Astrocyte of the spinal cord (primary cell): ENCODE data around the gene NOL12.

ENCODE experiments used
- DNase-seq: peaks from one replicate; pipeline ENCODE4 v3.0.0; 2011; ENCODE audit warnings: low read depth, low spot score
- H3K4me3 ChIP-seq: 2 replicates; pipeline ENCODE4 v1.5.1; 2011; ENCODE audit warnings: low read depth, mild to moderate bottlenecking, low read length, moderate library complexity
- in situ Hi-C: cut with HindIII; loops from 2 replicates; pipeline ENCODE4 v1.10.0; 2017; ENCODE audit warnings: low sequenced_read_pairs
- TF ChIP-seq, protein P1 (sequence below): IDR thresholded peaks from 2 replicates; pipeline ENCODE4 v1.5.1; 2012; ENCODE audit warnings: low read depth, mild to moderate bottlenecking, low read length, inconsistent platforms

The NOL12 gene

GRCh38 chr22:37708580-37709444 is 22.7 kb downstream of the NOL12 start:
- in situ Hi-C loops, result no loop called here
- TF ChIP-seq, protein P1, sequence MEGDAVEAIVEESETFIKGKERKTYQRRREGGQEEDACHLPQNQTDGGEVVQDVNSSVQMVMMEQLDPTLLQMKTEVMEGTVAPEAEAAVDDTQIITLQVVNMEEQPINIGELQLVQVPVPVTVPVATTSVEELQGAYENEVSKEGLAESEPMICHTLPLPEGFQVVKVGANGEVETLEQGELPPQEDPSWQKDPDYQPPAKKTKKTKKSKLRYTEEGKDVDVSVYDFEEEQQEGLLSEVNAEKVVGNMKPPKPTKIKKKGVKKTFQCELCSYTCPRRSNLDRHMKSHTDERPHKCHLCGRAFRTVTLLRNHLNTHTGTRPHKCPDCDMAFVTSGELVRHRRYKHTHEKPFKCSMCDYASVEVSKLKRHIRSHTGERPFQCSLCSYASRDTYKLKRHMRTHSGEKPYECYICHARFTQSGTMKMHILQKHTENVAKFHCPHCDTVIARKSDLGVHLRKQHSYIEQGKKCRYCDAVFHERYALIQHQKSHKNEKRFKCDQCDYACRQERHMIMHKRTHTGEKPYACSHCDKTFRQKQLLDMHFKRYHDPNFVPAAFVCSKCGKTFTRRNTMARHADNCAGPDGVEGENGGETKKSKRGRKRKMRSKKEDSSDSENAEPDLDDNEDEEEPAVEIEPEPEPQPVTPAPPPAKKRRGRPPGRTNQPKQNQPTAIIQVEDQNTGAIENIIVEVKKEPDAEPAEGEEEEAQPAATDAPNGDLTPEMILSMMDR, result no peak
- H3K4me3 ChIP-seq, result no peak overlapping the region
- no peak for DNase-seq

- DNase-seq, result no peak
- TF ChIP-seq, protein P1, result no peak
- in situ Hi-C loops, result no loop called here
- H3K4me3 ChIP-seq, result no peak overlapping the region
These were observed 23.3 kb downstream of the NOL12 start for GRCh38 chr22:37709445-37709765.

DNA sequence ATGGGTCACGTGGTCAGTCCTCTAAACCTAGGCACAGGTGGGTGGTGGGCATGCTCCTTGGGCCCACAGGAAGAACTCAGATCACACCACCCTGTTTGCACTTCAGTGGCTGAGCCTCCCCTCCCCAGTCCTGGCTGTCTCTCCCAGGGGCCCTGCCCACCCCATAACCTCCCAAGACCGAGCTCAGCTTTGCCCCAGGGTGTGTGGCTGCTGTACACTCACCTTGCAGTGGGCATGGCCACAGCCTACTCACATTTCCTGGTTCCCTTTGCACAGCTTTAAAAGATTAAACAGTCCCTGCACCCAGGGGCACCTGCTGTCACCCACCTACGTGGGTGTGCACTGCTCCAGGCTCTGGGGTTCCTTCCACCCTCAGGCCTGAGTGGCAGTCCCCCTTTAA is 24.5 kb downstream of the NOL12 start:
- TF ChIP-seq, protein P1, result no peak
- H3K4me3 ChIP-seq, result no peak overlapping the region
- no peak for DNase-seq
- in situ Hi-C loops, result no loop called here

DNA sequence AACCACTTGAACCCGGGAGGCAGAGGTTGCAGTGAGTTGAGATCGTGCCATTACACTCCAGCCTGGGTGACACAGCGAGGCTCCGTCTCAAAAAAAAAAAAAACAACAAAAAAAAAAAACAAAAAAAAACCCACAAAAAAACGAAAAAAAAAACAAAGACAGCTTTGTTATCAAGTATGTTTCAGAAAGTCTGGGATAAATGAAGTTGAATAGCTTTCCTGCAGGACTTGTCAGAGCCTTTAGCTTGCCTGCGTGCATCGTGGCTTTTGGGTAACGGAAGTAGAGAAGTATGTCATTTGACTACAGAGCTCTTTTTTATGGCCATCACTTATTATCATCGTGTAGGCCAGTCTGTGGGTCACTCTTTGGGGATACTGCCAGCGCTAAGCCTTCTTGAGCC is 25.3 kb downstream of the NOL12 start:
- H3K4me3 ChIP-seq, result no peak overlapping the region
- in situ Hi-C loops, result no loop called here

GRCh38 chr22:37713761-37714160 is 27.6 kb downstream of the NOL12 start:
- in situ Hi-C loops, result no loop called here
- H3K4me3 ChIP-seq, result no peak overlapping the region
- TF ChIP-seq, protein P1, result no peak
- no peak for DNase-seq

More for the DNA sequence above, 25.3 kb downstream of the NOL12 start:
- DNase-seq, result no peak
- TF ChIP-seq, protein P1, result no peak

GRCh38 chr22:37714634-37715033 is 28.5 kb downstream of the NOL12 start:
- in situ Hi-C loops, result no loop called here
- TF ChIP-seq, protein P1, result no peak
- DNase-seq, result no peak
- no peak overlapping the region for H3K4me3 ChIP-seq
